Mesothelial cell of epicardium (in vitro differentiated cells): ENCODE measurements around the gene RASGRF2. TPM values are rescaled to one million over a fixed set of nuclear protein-coding genes. Genes with fewer than 3 reads are reported as not detected.

Experiments used
- DNase-seq, 2 experiments: peaks; one replicate each; pipeline ENCODE4 v3.0.0; 2021; ENCODE audit warnings: low spot score in 2 of 2; ENCODE audit not compliant: unreplicated experiment in 2 of 2
- H3K27ac Mint-ChIP-seq: 2 replicates; pipeline ENCODE4 v1.8.0; 2021; ENCODE audit warnings: mixed read lengths
- H3K27me3 Mint-ChIP-seq: 2 replicates; pipeline ENCODE4 v1.8.0; 2021; ENCODE audit warnings: low read depth, mixed read lengths
- H3K36me3 Mint-ChIP-seq: 2 replicates; pipeline ENCODE4 v1.8.0; 2021; ENCODE audit warnings: mixed read lengths
- H3K4me1 Mint-ChIP-seq: 2 replicates; pipeline ENCODE4 v1.8.0; 2021; ENCODE audit warnings: mixed read lengths
- H3K4me3 Mint-ChIP-seq: 2 replicates; pipeline ENCODE4 v1.8.0; 2021; ENCODE audit warnings: mild to moderate bottlenecking, moderate library complexity, mixed read lengths
- H3K9me3 Mint-ChIP-seq: 2 replicates; pipeline ENCODE4 v1.8.0; 2021; ENCODE audit warnings: mixed read lengths
- total RNA-seq: library from RNA; stranded (reverse); gene quantifications from 3 replicates; pipeline ENCODE4 v1.2.1, GENCODE V29; 2021
- TF ChIP-seq, protein P1 (sequence below): fragments of 200-600 bp; sonication (generic); IDR thresholded peaks from one replicate; pipeline ENCODE4 v1.5.0; 2021; ENCODE audit warnings: antibody characterized with exemption; ENCODE audit not compliant: unreplicated experiment

Gene RASGRF2
- total RNA-seq, 1 donor from 2014 or later = 5.7 TPM

DNA sequence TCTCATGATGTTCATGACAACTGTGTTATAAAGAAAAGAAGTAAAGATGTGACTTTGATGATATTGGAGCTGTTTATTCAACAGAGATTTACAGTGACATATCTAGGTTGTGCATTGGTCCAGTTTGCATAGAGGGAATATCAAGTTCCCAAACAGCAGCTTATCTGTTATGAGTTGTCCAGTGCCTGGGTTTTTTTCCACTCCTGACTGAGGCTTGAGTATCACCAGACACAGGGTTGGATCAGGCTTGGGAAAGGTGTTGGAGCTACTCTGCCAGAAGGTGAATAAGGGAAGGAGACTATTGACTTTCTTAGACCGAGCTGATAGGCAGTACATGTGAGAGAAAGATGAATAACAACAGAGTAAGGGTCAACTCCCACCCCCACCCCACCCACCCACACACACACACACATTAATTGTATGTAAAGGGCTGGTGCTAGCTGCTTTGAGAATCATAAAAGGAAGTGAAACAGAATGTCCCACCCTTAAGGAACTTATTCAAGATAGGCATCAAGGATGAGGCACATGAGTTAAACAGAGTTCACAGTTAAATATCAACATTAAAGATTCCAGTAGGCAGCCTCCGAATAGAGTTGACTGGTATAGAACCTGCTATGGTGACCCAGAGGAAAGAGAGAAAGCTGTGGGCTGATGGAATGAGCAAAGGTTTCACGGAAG, 33.0 kb upstream of the RASGRF2 start:
- Mint-ChIP-seq H3K27me3 (no peaks in the 10 kb centered on the region), H3K27ac (no peak overlapping the region), H3K36me3 (peaks cover 4% of the 10 kb centered on the region), H3K4me3 (no peak overlapping the region), H3K9me3 (peaks cover 6% of the 10 kb centered on the region), H3K4me1 (peaks cover 4% of the 10 kb centered on the region)
- TF ChIP-seq, protein P1, sequence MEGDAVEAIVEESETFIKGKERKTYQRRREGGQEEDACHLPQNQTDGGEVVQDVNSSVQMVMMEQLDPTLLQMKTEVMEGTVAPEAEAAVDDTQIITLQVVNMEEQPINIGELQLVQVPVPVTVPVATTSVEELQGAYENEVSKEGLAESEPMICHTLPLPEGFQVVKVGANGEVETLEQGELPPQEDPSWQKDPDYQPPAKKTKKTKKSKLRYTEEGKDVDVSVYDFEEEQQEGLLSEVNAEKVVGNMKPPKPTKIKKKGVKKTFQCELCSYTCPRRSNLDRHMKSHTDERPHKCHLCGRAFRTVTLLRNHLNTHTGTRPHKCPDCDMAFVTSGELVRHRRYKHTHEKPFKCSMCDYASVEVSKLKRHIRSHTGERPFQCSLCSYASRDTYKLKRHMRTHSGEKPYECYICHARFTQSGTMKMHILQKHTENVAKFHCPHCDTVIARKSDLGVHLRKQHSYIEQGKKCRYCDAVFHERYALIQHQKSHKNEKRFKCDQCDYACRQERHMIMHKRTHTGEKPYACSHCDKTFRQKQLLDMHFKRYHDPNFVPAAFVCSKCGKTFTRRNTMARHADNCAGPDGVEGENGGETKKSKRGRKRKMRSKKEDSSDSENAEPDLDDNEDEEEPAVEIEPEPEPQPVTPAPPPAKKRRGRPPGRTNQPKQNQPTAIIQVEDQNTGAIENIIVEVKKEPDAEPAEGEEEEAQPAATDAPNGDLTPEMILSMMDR = no peak
- DNase-seq = no peak

DNA sequence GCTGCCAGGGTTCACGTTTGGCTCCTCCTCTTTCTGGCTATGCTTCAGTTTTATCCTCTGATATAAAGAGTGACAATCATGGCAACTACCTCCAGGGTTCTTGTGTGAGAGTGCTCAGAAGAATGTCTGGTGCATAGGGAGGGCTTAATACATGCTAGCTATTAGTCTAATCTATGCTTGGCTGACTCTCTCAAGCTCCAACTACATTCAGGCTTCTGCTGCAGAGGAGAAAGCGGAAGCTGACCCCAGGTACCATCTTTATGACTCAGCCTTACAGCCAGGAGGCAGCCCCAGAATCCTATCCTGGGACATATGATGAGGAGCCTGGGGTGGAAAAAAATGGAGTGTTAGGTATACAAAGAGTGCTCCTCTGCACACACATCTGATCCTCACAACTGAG, 32.1 kb upstream of the RASGRF2 start:
- peaks cover 2% of the 10 kb centered on the region for H3K4me1 Mint-ChIP-seq
- DNase-seq = no peak
- H3K4me3 Mint-ChIP-seq = no peak overlapping the region
- peaks cover 3% of the 10 kb centered on the region for H3K9me3 Mint-ChIP-seq
- peaks cover 2% of the 10 kb centered on the region for H3K36me3 Mint-ChIP-seq
- TF ChIP-seq, protein P1 = no peak
- no peaks in the 10 kb centered on the region for H3K27me3 Mint-ChIP-seq
- no peak overlapping the region for H3K27ac Mint-ChIP-seq

DNA sequence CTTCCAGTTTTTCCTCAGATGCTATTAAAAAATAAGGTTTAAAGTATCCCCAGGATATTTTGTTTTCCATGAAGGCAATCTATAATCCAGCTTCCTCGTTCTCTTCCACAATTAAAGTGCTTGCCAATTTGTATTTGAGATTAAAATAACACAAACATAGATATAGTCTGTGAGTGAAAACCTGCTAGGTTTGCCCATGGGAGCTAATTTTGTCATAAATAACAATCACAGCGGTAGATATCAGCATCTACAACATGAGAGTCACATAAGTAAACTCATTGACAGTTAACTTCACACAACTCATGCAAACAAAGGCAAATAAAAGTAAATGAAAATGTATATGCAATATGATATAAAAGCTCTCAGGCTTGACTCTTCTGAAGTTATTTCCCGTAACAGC, 29.2 kb upstream of the RASGRF2 start:
- Mint-ChIP-seq H3K27ac (no peak overlapping the region), H3K36me3 (no peaks in the 10 kb centered on the region), H3K4me1 (peaks cover 2% of the 10 kb centered on the region), H3K9me3 (no peaks in the 10 kb centered on the region), H3K4me3 (no peak overlapping the region), H3K27me3 (no peaks in the 10 kb centered on the region)
- no peak for DNase-seq
- TF ChIP-seq, protein P1 = no peak

DNA sequence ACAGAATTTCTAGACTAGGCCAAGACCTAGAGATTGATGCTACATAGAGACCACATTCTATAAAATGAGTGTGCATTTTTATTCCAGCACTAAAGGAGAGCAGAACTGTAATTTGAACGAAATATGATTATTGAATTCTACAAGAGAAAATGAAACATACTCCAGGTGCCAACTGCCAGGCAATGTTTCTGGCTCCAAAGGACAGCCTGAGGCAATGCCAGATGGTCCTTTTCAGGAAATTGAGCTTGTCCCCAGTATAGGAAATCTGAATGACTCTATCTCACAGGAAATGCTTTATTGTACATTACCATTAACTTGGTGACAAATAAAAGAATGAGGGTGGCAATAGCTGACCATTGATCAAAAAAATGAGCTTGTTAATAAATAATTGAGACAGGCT, 28.8 kb upstream of the RASGRF2 start:
- no peaks in the 10 kb centered on the region for H3K9me3 Mint-ChIP-seq
- TF ChIP-seq, protein P1 = no peak
- H3K4me1 Mint-ChIP-seq = peaks cover 2% of the 10 kb centered on the region
- H3K4me3 Mint-ChIP-seq = no peak overlapping the region
- DNase-seq = no peak
- H3K27ac Mint-ChIP-seq = no peak overlapping the region
- H3K27me3 Mint-ChIP-seq = no peaks in the 10 kb centered on the region
- no peaks in the 10 kb centered on the region for H3K36me3 Mint-ChIP-seq

DNA sequence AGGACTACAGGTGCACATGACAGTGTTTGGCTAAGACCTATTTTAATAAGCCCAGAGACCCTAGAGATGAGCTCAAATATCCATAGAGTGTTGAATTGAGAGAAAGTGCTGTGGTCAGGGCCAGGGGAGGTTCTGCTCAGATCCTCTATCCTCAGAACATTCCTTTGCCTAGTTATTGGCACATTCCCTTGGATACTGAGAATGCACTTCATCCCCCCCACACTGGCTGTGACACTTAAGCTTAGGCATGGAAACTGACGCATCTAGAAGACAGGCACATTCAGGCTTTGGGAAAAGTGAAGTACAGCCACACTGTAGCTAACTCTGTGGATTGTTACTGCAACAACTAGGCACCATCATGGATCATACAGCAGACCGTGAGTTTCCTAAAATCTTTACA, 27.1 kb upstream of the RASGRF2 start:
- Mint-ChIP-seq H3K4me1 (no peaks in the 10 kb centered on the region), H3K36me3 (no peaks in the 10 kb centered on the region), H3K27me3 (no peaks in the 10 kb centered on the region), H3K4me3 (no peak overlapping the region), H3K9me3 (no peaks in the 10 kb centered on the region), H3K27ac (no peak overlapping the region)
- DNase-seq = no peak
- TF ChIP-seq, protein P1 = no peak

DNA sequence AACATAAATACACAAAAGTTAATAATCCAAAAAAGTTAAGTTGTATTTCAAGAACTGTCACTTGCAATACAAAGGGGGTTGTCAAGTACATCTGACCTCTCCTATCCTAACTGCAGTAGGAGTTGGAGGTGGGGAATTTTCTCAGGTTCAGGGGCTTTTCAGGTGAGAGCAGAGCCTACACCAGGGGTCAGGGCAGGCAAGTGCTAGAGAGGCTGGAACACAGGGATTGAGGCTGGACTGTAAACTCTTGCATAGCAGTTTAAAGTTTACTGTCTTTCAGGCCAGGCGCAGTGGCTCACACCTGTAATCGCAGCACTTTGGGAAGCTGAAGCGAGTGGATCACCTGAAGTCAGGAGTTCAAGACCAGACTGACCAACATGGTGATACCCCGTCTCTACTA, 25.4 kb upstream of the RASGRF2 start:
- no peak for DNase-seq
- Mint-ChIP-seq H3K4me1 (no peaks in the 10 kb centered on the region), H3K9me3 (peaks cover 4% of the 10 kb centered on the region), H3K27me3 (no peaks in the 10 kb centered on the region), H3K4me3 (no peak overlapping the region), H3K27ac (no peak overlapping the region), H3K36me3 (no peaks in the 10 kb centered on the region)
- TF ChIP-seq, protein P1 = no peak
